Skeletal muscle satellite cell (primary cell): ENCODE measurements around the gene PPFIBP1.
"Not testable (repeated sequence)": the region's sequence is repeated elsewhere in the genome, so short reads cannot be mapped to it uniquely, and the experiment has no call there.

Experiments used
- H3K27me3 ChIP-seq: 2 replicates; pipeline ENCODE4 v1.7.0; 2013; ENCODE audit warnings: low read length; ENCODE audit not compliant: control insufficient read depth, insufficient read depth
- H3K36me3 ChIP-seq: 2 replicates; pipeline ENCODE4 v1.7.0; 2013; ENCODE audit warnings: mild to moderate bottlenecking, control low read depth, low read length; ENCODE audit not compliant: insufficient read depth
- H3K4me1 ChIP-seq: 2 replicates; pipeline ENCODE4 v1.7.0; 2013; ENCODE audit warnings: low read length; ENCODE audit not compliant: control insufficient read depth, insufficient read depth
- H3K4me2 ChIP-seq: 2 replicates; pipeline ENCODE4 v1.7.0; 2013; ENCODE audit warnings: mild to moderate bottlenecking, low read length
- H3K4me3 ChIP-seq: 2 replicates; pipeline ENCODE4 v1.7.0; 2013; ENCODE audit warnings: low read length
- H3K9ac ChIP-seq: 2 replicates; pipeline ENCODE4 v1.7.0; 2013; ENCODE audit warnings: mild to moderate bottlenecking, low read depth, low read length, moderate library complexity
- H3K9me3 ChIP-seq: replicated peaks from 2 replicates; pipeline ENCODE4 v1.7.0; 2013; ENCODE audit warnings: mild to moderate bottlenecking, control low read depth, low read length

PPFIBP1 gene

GRCh38 chr12:27639265-27639664 lies 115.3 kb downstream of the PPFIBP1 start:
- no peaks in the 10 kb centered on the region for H3K9me3 ChIP-seq
- H3K4me2 ChIP-seq, result no peak overlapping the region
- H3K4me3 ChIP-seq, result no peak overlapping the region
- H3K9ac ChIP-seq, result no peak overlapping the region
- peaks cover 17% of the 10 kb centered on the region for H3K36me3 ChIP-seq
- no peaks in the 10 kb centered on the region for H3K27me3 ChIP-seq
- H3K4me1 ChIP-seq, result peaks cover 9% of the 10 kb centered on the region

- not testable (repeated sequence) for H3K9me3 ChIP-seq, H3K4me3 ChIP-seq, H3K27me3 ChIP-seq, H3K36me3 ChIP-seq, H3K9ac ChIP-seq, H3K4me2 ChIP-seq
- H3K4me1 ChIP-seq, result peaks cover 18% of the 10 kb centered on the region
These were observed 116.7 kb downstream of the PPFIBP1 start for GRCh38 chr12:27640566-27641200.

DNA sequence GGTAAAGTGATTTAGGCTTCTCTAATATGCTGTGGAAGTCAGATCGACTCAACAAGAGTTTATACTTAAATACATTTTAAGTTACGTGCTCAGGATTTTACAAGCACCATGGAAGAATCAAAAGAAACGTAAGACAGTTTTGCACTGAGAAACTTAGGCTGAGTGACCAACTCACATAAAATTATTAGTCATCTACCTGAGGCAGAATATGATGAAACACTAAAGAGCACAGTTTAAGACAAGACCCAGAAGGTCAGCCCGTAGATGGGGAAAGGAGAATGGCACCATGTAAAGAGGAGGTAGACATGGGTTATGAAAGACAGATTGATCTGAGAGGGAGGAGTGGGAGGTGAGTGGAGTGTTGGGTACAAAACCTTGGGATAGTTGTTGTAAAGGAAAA lies 118.4 kb downstream of the PPFIBP1 start:
- H3K9me3 ChIP-seq, H3K27me3 ChIP-seq, H3K4me2 ChIP-seq, H3K9ac ChIP-seq, H3K4me3 ChIP-seq: not testable (repeated sequence)
- Histone ChIP-seq H3K4me1 (peaks cover 18% of the 10 kb centered on the region), H3K36me3 (peaks cover 15% of the 10 kb centered on the region)

DNA sequence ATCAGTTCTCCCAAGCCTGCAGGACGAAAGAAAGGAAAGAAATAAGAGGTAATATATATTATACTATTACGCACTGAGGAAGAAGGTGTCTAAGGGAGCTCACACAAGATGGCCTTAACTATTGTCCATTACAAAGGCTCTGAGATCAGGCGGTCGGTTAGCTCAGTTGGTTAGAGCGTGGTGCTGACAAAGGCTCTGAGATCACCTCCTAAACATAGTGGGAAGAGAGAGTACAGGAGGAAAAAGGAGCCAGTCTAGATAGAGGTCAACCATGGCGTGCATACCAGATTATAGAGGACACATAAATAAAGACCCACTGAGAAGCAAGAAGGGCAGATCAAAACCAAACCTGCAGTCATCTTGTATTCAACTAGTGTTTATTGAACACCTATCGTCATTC lies 118.9 kb downstream of the PPFIBP1 start:
- Histone ChIP-seq H3K4me1 (peaks cover 18% of the 10 kb centered on the region), H3K36me3 (peaks cover 19% of the 10 kb centered on the region)
- H3K4me2 ChIP-seq, H3K9me3 ChIP-seq, H3K27me3 ChIP-seq, H3K9ac ChIP-seq, H3K4me3 ChIP-seq: not testable (repeated sequence)

- no peak overlapping the region for H3K9ac ChIP-seq
- H3K36me3 ChIP-seq, result peaks cover 29% of the 10 kb centered on the region
- no peaks in the 10 kb centered on the region for H3K9me3 ChIP-seq
- no peak overlapping the region for H3K4me2 ChIP-seq
- H3K4me3 ChIP-seq, result no peak overlapping the region
- peaks cover 18% of the 10 kb centered on the region for H3K4me1 ChIP-seq
- no peaks in the 10 kb centered on the region for H3K27me3 ChIP-seq
These were observed 120.3 kb downstream of the PPFIBP1 start for GRCh38 chr12:27644158-27644845.

DNA sequence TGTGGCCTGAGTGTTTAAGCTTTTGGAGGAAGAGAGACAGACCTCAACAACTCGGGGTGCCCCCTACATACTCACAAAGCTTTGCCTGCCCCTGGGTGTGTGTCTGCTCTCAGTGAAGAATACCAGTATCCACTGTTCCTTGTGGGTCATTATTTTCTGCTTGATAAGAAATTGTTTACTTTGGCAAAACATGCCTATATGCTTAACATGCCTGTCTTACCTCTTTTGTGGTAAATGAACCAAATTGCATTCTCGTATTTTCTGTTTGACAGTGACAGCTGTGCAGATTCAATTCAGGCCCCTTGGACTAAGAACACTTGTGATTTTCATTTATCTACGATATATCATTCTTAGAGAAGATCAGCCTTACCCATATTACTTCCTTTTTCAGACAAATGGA lies 121.7 kb downstream of the PPFIBP1 start:
- H3K36me3 ChIP-seq, result peaks cover 40% of the 10 kb centered on the region
- H3K4me2 ChIP-seq, result no peak overlapping the region
- H3K4me3 ChIP-seq, result no peak overlapping the region

GRCh38 chr12:27646149-27646548 lies 122.1 kb downstream of the PPFIBP1 start:
- peaks cover 17% of the 10 kb centered on the region for H3K4me1 ChIP-seq
- H3K36me3 ChIP-seq, result peaks cover 43% of the 10 kb centered on the region
- no peak overlapping the region for H3K4me2 ChIP-seq
- H3K4me3 ChIP-seq, result no peak overlapping the region
- no peak overlapping the region for H3K9ac ChIP-seq
- no peaks in the 10 kb centered on the region for H3K9me3 ChIP-seq
- no peaks in the 10 kb centered on the region for H3K27me3 ChIP-seq

More for the DNA sequence above, 121.7 kb downstream of the PPFIBP1 start:
- Histone ChIP-seq H3K9me3 (no peaks in the 10 kb centered on the region), H3K27me3 (no peaks in the 10 kb centered on the region), H3K9ac (no peak overlapping the region), H3K4me1 (peaks cover 18% of the 10 kb centered on the region)

DNA sequence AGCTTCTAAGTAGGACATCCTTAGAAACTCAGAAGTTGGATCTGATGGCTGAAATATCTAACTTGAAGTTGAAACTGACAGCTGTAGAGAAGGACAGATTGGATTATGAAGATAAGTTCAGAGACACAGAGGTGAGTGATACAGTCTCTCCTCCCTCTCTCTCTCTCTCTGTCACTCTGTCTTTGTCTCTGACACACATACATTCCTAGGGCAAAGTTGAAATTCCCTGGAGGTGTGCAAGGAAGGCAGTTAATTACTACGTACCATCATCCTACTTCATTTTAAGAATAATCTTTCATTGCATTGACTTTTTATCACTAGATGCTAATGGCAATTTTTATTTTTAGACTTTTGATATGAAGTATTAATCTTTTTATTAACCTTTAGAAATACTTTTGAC lies 126.0 kb downstream of the PPFIBP1 start:
- H3K4me2 ChIP-seq, result no peak overlapping the region
- no peaks in the 10 kb centered on the region for H3K9me3 ChIP-seq
- H3K36me3 ChIP-seq, result peaks cover 49% of the 10 kb centered on the region

GRCh38 chr12:27651201-27651600 lies 127.2 kb downstream of the PPFIBP1 start:
- Histone ChIP-seq H3K4me2 (no peak overlapping the region), H3K4me1 (peaks cover 6% of the 10 kb centered on the region), H3K27me3 (no peaks in the 10 kb centered on the region), H3K9ac (no peak overlapping the region), H3K9me3 (no peaks in the 10 kb centered on the region), H3K36me3 (peaks cover 47% of the 10 kb centered on the region), H3K4me3 (no peak overlapping the region)

More for the DNA sequence above, 126.0 kb downstream of the PPFIBP1 start:
- Histone ChIP-seq H3K4me1 (peaks cover 9% of the 10 kb centered on the region), H3K9ac (no peak overlapping the region), H3K4me3 (no peak overlapping the region), H3K27me3 (no peaks in the 10 kb centered on the region)

DNA sequence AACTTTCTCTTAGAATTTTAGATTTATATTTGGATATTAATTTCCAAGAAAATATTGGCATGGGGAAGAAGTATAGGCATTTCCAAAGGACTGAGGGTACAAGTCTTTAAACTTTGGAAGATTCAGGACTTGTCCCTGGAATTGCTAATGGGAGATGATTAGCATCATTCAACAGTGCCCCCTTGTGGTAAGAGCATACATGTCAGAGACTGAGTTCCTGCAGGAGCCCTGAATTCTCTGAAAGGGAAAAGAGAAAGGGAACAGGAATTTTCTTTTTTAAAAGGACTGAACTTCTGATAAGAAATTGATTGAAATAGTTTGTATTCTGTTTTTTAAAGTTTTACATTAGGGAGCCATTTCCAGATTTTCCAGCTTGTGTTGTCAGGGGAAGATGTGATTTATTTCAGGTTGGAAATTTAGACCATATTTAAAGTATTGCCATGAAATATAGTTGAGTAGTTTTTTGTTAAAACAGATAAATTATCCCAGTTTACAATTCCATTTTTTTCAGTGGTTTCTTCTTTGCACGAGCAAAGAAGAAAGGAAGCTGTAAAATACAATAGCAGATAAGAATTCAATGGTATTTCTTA lies 128.3 kb downstream of the PPFIBP1 start:
- H3K9ac ChIP-seq, result peak overlapping the region; percentile 2
- no peaks in the 10 kb centered on the region for H3K9me3 ChIP-seq
- H3K4me2 ChIP-seq, result no peak overlapping the region
- no peaks in the 10 kb centered on the region for H3K27me3 ChIP-seq
- peaks cover 6% of the 10 kb centered on the region for H3K4me1 ChIP-seq
- no peak overlapping the region for H3K4me3 ChIP-seq
- H3K36me3 ChIP-seq, result peaks cover 52% of the 10 kb centered on the region

GRCh38 chr12:27653661-27654060 lies 129.7 kb downstream of the PPFIBP1 start:
- H3K9me3 ChIP-seq, result no peaks in the 10 kb centered on the region
- no peak overlapping the region for H3K4me3 ChIP-seq
- no peak overlapping the region for H3K9ac ChIP-seq
- H3K27me3 ChIP-seq, result no peaks in the 10 kb centered on the region
- peaks cover 58% of the 10 kb centered on the region for H3K36me3 ChIP-seq
- peaks cover 6% of the 10 kb centered on the region for H3K4me1 ChIP-seq
- no peak overlapping the region for H3K4me2 ChIP-seq

GRCh38 chr12:27655476-27655875 lies 131.5 kb downstream of the PPFIBP1 start:
- not testable (repeated sequence) for H3K27me3 ChIP-seq, H3K4me1 ChIP-seq, H3K4me3 ChIP-seq, H3K9me3 ChIP-seq, H3K4me2 ChIP-seq, H3K9ac ChIP-seq
- peaks cover 58% of the 10 kb centered on the region for H3K36me3 ChIP-seq
